Upper lobe of left lung (tissue), 4 donors: ENCODE data around the gene PNCK.

Source experiments
- CTCF ChIP-seq, 6 experiments: fragments of 450-650 bp in 4 of 6; fragments of 200-600 bp in 2 of 6; sonication (generic) in 2 of 6; IDR thresholded peaks; one replicate each; pipeline ENCODE4 v1.5.1; 2016 to 2019; ENCODE audit warnings: antibody characterized with exemption in 6 of 6
- EP300 ChIP-seq, 4 donors: sonication (generic); formaldehyde crosslinking; IDR thresholded peaks; one replicate each; pipeline ENCODE4 v1.5.1; 2017; ENCODE audit warnings: antibody characterized with exemption in 4 of 4, control low read depth in 2 of 4
- POLR2A ChIP-seq, 4 donors: fragments of 450-650 bp; IDR thresholded peaks; one replicate each; pipeline ENCODE4 v1.5.1; 2016 to 2017; ENCODE audit warnings: antibody characterized with exemption in 4 of 4, mild to moderate bottlenecking in 2 of 4
- POLR2AphosphoS5 ChIP-seq, 2 donors: sonication (generic); formaldehyde crosslinking; IDR thresholded peaks; one replicate each; pipeline ENCODE4 v1.5.1; 2017; ENCODE audit warnings: antibody characterized with exemption in 2 of 2

- TF ChIP-seq CTCF (IDR thresholded peaks at IDR 0.05) (no peak), POLR2A (IDR thresholded peaks at IDR 0.05) (no peak), POLR2AphosphoS5 (IDR thresholded peaks at IDR 0.05) (no peak), EP300 (IDR thresholded peaks at IDR 0.05) (no peak)
Observed at GRCh38 chrX:153622661-153623309, 50.8 kb downstream of the PNCK start.
